ENCODE measurements around the gene LTBP1. TPM values are rescaled to one million over a fixed set of nuclear protein-coding genes. Genes with fewer than 3 reads are reported as not detected.
"Not testable (repeated sequence)": the region's sequence is repeated elsewhere in the genome, so short reads cannot be mapped to it uniquely, and the experiment has no call there.

LTBP1 gene
- total RNA-seq, 2 donors from 2014 or later = 19.4 to 23.1 TPM

DNA sequence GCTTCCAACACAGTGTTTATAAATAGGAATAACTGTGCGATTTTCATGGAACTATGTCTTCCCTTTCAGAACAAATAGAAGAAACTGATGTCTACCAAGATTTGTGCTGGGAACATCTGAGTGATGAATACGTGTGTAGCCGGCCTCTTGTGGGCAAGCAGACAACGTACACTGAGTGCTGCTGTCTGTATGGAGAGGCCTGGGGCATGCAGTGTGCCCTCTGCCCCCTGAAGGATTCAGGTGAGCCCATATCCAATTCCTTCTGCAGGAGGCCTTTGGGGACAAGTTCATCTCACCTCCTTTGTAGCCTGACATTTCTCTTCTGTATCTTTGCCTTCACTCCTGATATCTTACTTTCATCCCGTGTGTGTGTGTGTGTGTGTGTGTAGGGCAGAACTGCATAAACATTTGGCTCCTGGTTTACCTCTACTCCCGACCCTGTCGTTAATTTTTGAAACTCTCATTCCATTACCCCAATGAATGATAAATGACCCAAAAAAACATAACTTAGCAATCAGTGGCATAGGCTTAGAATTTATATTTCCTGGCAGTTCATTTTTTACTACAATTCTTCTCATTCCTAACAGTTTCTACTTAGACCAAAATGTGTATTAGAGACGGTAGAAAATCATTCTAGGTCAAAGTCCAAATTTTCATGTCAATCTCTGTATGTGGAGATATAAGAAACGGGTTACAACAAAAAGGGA is 418.7 kb downstream of the LTBP1 start:
- H3K4me1 ChIP-seq = no peaks in the 10 kb centered on the region
- TF ChIP-seq, protein P1, sequence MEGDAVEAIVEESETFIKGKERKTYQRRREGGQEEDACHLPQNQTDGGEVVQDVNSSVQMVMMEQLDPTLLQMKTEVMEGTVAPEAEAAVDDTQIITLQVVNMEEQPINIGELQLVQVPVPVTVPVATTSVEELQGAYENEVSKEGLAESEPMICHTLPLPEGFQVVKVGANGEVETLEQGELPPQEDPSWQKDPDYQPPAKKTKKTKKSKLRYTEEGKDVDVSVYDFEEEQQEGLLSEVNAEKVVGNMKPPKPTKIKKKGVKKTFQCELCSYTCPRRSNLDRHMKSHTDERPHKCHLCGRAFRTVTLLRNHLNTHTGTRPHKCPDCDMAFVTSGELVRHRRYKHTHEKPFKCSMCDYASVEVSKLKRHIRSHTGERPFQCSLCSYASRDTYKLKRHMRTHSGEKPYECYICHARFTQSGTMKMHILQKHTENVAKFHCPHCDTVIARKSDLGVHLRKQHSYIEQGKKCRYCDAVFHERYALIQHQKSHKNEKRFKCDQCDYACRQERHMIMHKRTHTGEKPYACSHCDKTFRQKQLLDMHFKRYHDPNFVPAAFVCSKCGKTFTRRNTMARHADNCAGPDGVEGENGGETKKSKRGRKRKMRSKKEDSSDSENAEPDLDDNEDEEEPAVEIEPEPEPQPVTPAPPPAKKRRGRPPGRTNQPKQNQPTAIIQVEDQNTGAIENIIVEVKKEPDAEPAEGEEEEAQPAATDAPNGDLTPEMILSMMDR (IDR thresholded peaks at IDR 0.05) = no peak

DNA sequence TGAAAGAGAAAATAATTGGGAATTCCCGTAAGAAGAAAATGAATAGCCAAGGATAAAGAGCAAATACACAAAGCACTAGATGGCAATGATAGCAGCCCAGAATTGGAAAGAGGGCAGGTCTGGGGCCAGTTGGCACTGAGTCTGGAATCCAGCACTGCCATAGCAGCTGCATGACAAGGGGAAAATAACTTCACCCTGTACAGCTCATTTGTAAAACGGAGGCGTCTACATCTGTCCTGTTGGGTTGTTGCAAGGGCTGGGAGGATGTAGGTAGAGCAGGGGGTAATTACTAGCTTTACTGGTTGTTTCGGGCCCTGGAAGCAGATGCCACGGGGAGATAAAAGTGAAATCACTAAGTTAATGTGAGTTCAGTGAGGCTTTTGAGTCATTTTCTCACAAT is 419.7 kb downstream of the LTBP1 start:
- Histone ChIP-seq H3K9me3 (no peaks in the 10 kb centered on the region), H3K27ac (no peak overlapping the region), H3K9ac (ENCODE audit: low read depth in 2 of 2, low read length in 2 of 2) (no peak overlapping the region), H3K36me3 (no peaks in the 10 kb centered on the region), H3K4me1 (no peaks in the 10 kb centered on the region), H3K4me3 (no peak overlapping the region), H3K27me3 (no peaks in the 10 kb centered on the region)
- TF ChIP-seq, protein P1 (IDR thresholded peaks at IDR 0.05) = no peak
- intact Hi-C loops (cut with DNase I) = no loop called here
- no peak for DNase-seq

More for the DNA sequence above, 418.7 kb downstream of the LTBP1 start:
- no peak overlapping the region for H3K4me3 ChIP-seq
- no peaks in the 10 kb centered on the region for H3K9me3 ChIP-seq
- no peaks in the 10 kb centered on the region for H3K27me3 ChIP-seq
- H3K27ac ChIP-seq = no peak overlapping the region
- no peak overlapping the region for H3K9ac ChIP-seq (ENCODE audit: low read depth in 2 of 2, low read length in 2 of 2)
- no peaks in the 10 kb centered on the region for H3K36me3 ChIP-seq
- no peak for DNase-seq
- intact Hi-C loops (cut with DNase I) = no loop called here

DNA sequence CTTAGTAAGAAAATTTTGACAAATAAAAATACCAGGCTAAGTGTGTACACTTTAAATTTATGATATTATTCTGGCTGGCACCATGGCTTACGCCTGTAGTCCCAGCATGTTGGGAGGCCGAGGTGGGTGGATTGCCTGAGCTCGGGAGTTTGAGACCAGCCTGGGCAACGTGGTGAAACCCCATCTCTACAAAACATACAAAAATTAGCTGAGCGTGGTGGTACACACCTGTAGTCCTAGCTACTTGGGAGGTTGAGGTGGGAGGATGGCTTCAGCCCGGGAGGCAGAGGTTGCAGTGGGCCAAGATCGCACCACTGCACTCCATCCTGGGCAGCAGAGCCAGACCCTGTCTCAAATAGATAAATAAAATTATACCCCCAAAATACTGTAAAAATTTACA is 421.8 kb downstream of the LTBP1 start:
- H3K27ac ChIP-seq; intact Hi-C loops (cut with DNase I); H3K27me3 ChIP-seq; H3K4me1 ChIP-seq; H3K9me3 ChIP-seq; H3K9ac ChIP-seq (ENCODE audit: low read depth in 2 of 2, low read length in 2 of 2); H3K36me3 ChIP-seq; H3K4me3 ChIP-seq; DNase-seq: not testable (repeated sequence)

DNA sequence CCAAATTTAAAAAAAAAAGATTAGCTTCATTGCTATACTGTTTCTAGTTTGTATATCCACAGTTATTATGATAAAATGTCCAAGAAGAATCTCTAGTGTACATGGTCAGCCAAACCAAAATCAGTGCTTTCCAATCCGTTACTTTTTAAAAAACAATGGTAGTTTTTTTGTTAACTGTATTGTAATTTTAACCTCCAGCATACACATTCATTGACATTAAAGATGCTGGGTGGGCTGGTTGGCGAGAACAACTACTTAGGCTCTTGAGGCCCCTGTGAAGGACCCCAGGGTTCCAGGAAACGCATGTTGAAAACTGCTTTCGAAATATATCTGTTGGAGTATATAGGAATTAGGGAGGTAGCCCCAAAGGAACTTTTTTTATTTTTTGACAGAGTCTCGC is 422.4 kb downstream of the LTBP1 start:
- intact Hi-C loops (cut with DNase I) = no loop called here
- Histone ChIP-seq H3K27me3 (no peaks in the 10 kb centered on the region), H3K9ac (ENCODE audit: low read depth in 2 of 2, low read length in 2 of 2) (no peak overlapping the region), H3K9me3 (no peaks in the 10 kb centered on the region), H3K4me1 (no peaks in the 10 kb centered on the region), H3K27ac (no peak overlapping the region), H3K36me3 (no peaks in the 10 kb centered on the region), H3K4me3 (no peak overlapping the region)
- DNase-seq = no peak
- TF ChIP-seq, protein P1 (IDR thresholded peaks at IDR 0.05) = no peak

DNA sequence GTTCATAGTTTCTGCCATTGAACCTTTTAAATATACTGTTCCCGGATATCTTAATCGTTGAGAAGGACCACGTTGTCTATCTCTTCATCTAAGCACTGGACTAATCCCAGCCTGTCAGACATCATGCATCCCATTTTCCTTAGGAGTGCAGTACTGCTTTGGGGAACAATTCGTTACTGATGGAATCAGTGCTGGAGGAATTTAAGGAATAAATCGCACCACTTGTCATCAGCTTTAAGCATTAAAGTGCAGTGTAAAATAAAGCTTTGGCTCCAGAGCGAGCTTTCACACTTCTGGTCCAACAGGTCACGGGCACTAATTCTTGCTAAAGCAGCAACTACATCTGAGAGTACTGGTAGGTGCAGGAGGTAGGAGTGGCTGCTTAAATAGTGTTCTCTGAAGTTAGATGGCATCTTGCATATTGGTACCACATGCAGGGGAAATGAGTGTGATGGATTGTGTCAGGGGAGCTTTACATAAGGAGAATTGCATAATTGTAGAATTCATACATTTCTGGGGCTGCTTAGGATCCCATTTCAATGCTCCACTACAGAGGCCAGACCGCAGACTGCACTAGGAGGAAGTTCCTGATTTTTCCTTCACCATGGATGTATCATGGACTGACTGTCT is 424.0 kb downstream of the LTBP1 start:
- intact Hi-C loops (cut with DNase I) = loop anchor here (5.0 to 10.0 kb wide), 2 partner anchors 336 to 598 kb away; no protein-coding TSS in a partner anchor
- no peak overlapping the region for H3K9ac ChIP-seq (ENCODE audit: low read depth in 2 of 2, low read length in 2 of 2)
- H3K27ac ChIP-seq = no peak overlapping the region

More for the DNA sequence above, 424.0 kb downstream of the LTBP1 start:
- no peaks in the 10 kb centered on the region for H3K36me3 ChIP-seq
- H3K27me3 ChIP-seq = no peaks in the 10 kb centered on the region
- no peaks in the 10 kb centered on the region for H3K4me1 ChIP-seq
- H3K4me3 ChIP-seq = no peak overlapping the region
- TF ChIP-seq, protein P1 (IDR thresholded peaks at IDR 0.05) = no peak
- no peak for DNase-seq
- H3K9me3 ChIP-seq = no peaks in the 10 kb centered on the region
